ENCODE data around the gene PFDN4.

PFDN4 gene

DNA sequence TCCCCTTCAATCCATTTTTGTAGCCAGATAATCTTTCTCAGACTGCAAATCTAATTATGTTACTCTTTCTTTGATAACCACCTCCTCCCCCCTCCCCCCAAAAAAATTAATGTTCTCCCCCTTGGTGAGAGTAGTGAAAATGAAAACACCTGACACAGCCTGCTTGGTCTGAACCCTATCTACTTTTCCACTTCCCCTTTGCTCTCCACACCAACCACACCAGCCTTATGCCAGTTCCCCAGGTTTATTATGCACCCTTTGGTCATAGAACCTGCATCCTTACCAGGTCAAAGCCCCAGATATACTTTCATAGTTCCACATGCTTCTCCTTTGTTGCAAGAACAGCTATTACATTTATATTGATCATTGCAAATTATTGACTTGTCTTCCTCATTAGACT lies 19.4 kb downstream of the PFDN4 start:
- Histone ChIP-seq H3K9me3 (ENCODE audit: insufficient read depth, low read length, severe bottlenecking) (no peaks in the 10 kb centered on the region), H2AFZ (ENCODE audit: low read depth, low read length) (no peak overlapping the region), H3K4me1 (ENCODE audit: insufficient read depth, low read length) (no peaks in the 10 kb centered on the region), H4K20me1 (ENCODE audit: insufficient read depth, low read length) (no peaks in the 10 kb centered on the region), H3K79me2 (ENCODE audit: insufficient read depth, low read length) (no peaks in the 10 kb centered on the region), H3K9ac (ENCODE audit: low read depth, low read length) (no peak overlapping the region), H3K4me2 (ENCODE audit: insufficient read depth, low read length) (no peak overlapping the region), H3K36me3 (ENCODE audit: insufficient read depth, low read length) (no peaks in the 10 kb centered on the region), H3K27ac (ENCODE audit: low read length) (no peak overlapping the region), H3K27me3 (ENCODE audit: insufficient read depth, low read length, poor library complexity) (peaks cover 2% of the 10 kb centered on the region), H3K4me3 (ENCODE audit: low read depth in 1 of 2, low read length in 2 of 2) (no peak overlapping the region)
- ATAC-seq (ENCODE audit: insufficient read depth, low read depth) (no peak), DNase-seq (no peak)
- TF ChIP-seq, protein P1, sequence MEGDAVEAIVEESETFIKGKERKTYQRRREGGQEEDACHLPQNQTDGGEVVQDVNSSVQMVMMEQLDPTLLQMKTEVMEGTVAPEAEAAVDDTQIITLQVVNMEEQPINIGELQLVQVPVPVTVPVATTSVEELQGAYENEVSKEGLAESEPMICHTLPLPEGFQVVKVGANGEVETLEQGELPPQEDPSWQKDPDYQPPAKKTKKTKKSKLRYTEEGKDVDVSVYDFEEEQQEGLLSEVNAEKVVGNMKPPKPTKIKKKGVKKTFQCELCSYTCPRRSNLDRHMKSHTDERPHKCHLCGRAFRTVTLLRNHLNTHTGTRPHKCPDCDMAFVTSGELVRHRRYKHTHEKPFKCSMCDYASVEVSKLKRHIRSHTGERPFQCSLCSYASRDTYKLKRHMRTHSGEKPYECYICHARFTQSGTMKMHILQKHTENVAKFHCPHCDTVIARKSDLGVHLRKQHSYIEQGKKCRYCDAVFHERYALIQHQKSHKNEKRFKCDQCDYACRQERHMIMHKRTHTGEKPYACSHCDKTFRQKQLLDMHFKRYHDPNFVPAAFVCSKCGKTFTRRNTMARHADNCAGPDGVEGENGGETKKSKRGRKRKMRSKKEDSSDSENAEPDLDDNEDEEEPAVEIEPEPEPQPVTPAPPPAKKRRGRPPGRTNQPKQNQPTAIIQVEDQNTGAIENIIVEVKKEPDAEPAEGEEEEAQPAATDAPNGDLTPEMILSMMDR (IDR thresholded peaks at IDR 0.05; ENCODE audit: borderline replicate concordance, extremely low read depth, low read length, poor library complexity, severe bottlenecking) = no peak
- TF ChIP-seq EZH2 (IDR thresholded peaks at IDR 0.05; ENCODE audit: borderline replicate concordance, low read depth, low read length, severe bottlenecking) = no peak

DNA sequence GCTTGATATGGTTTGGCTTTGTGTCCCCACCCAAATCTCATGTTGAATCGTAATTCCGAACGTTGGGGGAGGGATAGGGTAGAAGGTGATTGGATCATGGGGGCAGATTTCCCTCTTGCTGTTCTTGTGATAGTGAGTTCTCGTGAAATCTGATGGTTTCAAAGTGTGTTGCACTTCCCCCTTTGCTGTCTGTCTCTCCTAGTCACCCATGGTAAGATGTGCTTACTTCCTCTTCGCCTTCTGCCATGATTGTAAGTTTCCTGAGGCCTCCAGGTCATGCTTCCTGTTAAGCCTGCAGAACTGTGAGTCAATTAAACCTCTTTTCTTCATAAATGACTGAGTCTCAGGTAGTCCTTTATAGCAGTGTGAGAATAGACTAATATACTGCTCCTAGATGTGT lies 19.9 kb downstream of the PFDN4 start:
- TF ChIP-seq EZH2 (IDR thresholded peaks at IDR 0.05; ENCODE audit: borderline replicate concordance, low read depth, low read length, severe bottlenecking) = no peak
- TF ChIP-seq, protein P1 (IDR thresholded peaks at IDR 0.05; ENCODE audit: borderline replicate concordance, extremely low read depth, low read length, poor library complexity, severe bottlenecking) = no peak
- H4K20me1 ChIP-seq (ENCODE audit: insufficient read depth, low read length) = no peaks in the 10 kb centered on the region
- H3K79me2 ChIP-seq (ENCODE audit: insufficient read depth, low read length) = no peaks in the 10 kb centered on the region
- no peak overlapping the region for H3K9ac ChIP-seq (ENCODE audit: low read depth, low read length)
- H3K4me1 ChIP-seq (ENCODE audit: insufficient read depth, low read length) = no peaks in the 10 kb centered on the region
- peaks cover 2% of the 10 kb centered on the region for H3K27me3 ChIP-seq (ENCODE audit: insufficient read depth, low read length, poor library complexity)
- DNase-seq (no peak), ATAC-seq (ENCODE audit: insufficient read depth, low read depth) (no peak)
- no peaks in the 10 kb centered on the region for H3K9me3 ChIP-seq (ENCODE audit: insufficient read depth, low read length, severe bottlenecking)
- H2AFZ ChIP-seq (ENCODE audit: low read depth, low read length) = no peak overlapping the region
- H3K36me3 ChIP-seq (ENCODE audit: insufficient read depth, low read length) = no peaks in the 10 kb centered on the region
- H3K27ac ChIP-seq (ENCODE audit: low read length) = no peak overlapping the region
- H3K4me3 ChIP-seq (ENCODE audit: low read depth in 1 of 2, low read length in 2 of 2) = no peak overlapping the region
- H3K4me2 ChIP-seq (ENCODE audit: insufficient read depth, low read length) = no peak overlapping the region

DNA sequence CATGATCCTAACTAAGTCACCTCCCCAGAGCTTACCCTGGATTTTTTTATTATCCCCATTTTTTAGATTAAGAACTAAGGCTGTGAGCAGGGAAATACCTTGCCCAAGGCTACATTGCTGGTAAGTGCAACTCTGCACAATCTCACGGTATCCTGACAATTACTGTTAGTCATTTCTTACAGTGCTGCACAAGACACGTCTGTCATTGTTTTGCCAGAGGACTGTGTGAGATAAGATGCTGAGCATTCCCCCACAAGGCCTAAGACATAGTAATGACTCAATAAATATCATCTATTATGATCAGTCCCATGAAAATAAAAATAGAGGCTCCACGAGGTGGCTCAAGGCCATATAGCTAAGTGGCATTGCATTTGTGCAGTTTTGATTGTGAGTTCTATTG lies 21.0 kb downstream of the PFDN4 start:
- Histone ChIP-seq H3K36me3 (ENCODE audit: insufficient read depth, low read length) (no peaks in the 10 kb centered on the region), H3K9ac (ENCODE audit: low read depth, low read length) (no peak overlapping the region), H3K9me3 (ENCODE audit: insufficient read depth, low read length, severe bottlenecking) (no peaks in the 10 kb centered on the region), H3K4me2 (ENCODE audit: insufficient read depth, low read length) (no peak overlapping the region), H3K27me3 (ENCODE audit: insufficient read depth, low read length, poor library complexity) (peaks cover 2% of the 10 kb centered on the region), H3K79me2 (ENCODE audit: insufficient read depth, low read length) (no peaks in the 10 kb centered on the region), H3K27ac (ENCODE audit: low read length) (no peak overlapping the region), H3K4me3 (ENCODE audit: low read depth in 1 of 2, low read length in 2 of 2) (no peak overlapping the region), H4K20me1 (ENCODE audit: insufficient read depth, low read length) (no peaks in the 10 kb centered on the region), H2AFZ (ENCODE audit: low read depth, low read length) (no peak overlapping the region), H3K4me1 (ENCODE audit: insufficient read depth, low read length) (no peaks in the 10 kb centered on the region)
- TF ChIP-seq, protein P1 (IDR thresholded peaks at IDR 0.05; ENCODE audit: borderline replicate concordance, extremely low read depth, low read length, poor library complexity, severe bottlenecking) = no peak
- no peak for TF ChIP-seq EZH2 (IDR thresholded peaks at IDR 0.05; ENCODE audit: borderline replicate concordance, low read depth, low read length, severe bottlenecking)
- DNase-seq = no peak
- no peak for ATAC-seq (ENCODE audit: insufficient read depth, low read depth)
